K562 (cell line): ENCODE measurements around the gene SPDYE3. TPM values are rescaled to one million over a fixed set of nuclear protein-coding genes. Genes with fewer than 3 reads are reported as not detected.
"Not testable (repeated sequence)": the region's sequence is repeated elsewhere in the genome, so short reads cannot be mapped to it uniquely, and the experiment has no call there.

Experiments
- ATAC-seq: fragments of 200-7000 bp; cut with Tn5 transposase; 3 replicates; pipeline ENCODE4 v1.9.1; 2020; ENCODE audit warnings: moderate library complexity
- BruUV-seq: library from RNA; stranded (reverse); fragments of 400-500 nt; replicated peaks from 2 replicates; lab custom pipeline; 2021; lab: Mats Ljungman, UMichigan
- CTCF ChIA-PET: fragments of 300-600 bp; formaldehyde crosslinking; extraction: SDS; loops from one replicate; lab custom pipeline; 2021; ENCODE audit warnings: low intra/inter-chr PET ratio; lab: Yijun Ruan, JAX
- POLR2A ChIA-PET: fragments of 300-600, 350-650 bp; sonication (Branson Sonifier 250); formaldehyde crosslinking; extraction: SDS; loops from one replicate; lab custom pipeline; 2021; ENCODE audit warnings: antibody characterized with exemption, inconsistent platforms; lab: Yijun Ruan, JAX
- DNase-seq, 4 experiments: peaks; one replicate each; pipeline versions ENCODE4 v3.0.0 to v3.0.0-alpha.2; 2011 to 2018; ENCODE audit warnings: low spot score in 3 of 4, mixed read lengths in 3 of 4; ENCODE audit errors: extremely low read depth in 1 of 4
- FAIRE-seq: peaks from 2 replicates; lab custom pipeline; 2011; peaks lifted over from hg19 to GRCh38; lab: Jason Lieb, UNC
- H2AFZ ChIP-seq: 2 replicates; pipeline ENCODE4 v1.6.0; 2011; ENCODE audit warnings: low read depth, low read length, control low read depth, inconsistent platforms
- H3K27ac ChIP-seq: fragments of 200-600 bp; 3 replicates; pipeline ENCODE4 v1.8.0; 2011; ENCODE audit warnings: low read depth, mild to moderate bottlenecking, control low read depth, inconsistent platforms, low read length, moderate library complexity, mixed read lengths; ENCODE audit errors: extremely low read depth
- H3K27me3 ChIP-seq, 2 experiments: fragments of 300-600 bp in 1 of 2; 2 replicates in 1 of 2; 3 replicates in 1 of 2; pipeline versions ENCODE4 v1.6.0 to v1.8.0; 2011; ENCODE audit warnings: inconsistent platforms in 2 of 2, low read length in 2 of 2, mild to moderate bottlenecking in 1 of 2, mixed read lengths in 1 of 2, moderate library complexity in 1 of 2; ENCODE audit not compliant: control insufficient read depth in 2 of 2, insufficient read depth in 2 of 2
- H3K36me3 ChIP-seq: fragments of 300-600 bp; 3 replicates; pipeline ENCODE4 v1.8.0; 2011; ENCODE audit warnings: mild to moderate bottlenecking, low read length, inconsistent platforms; ENCODE audit not compliant: control insufficient read depth, insufficient read depth
- H3K4me1 ChIP-seq, 2 experiments: fragments of 200-600 bp in 1 of 2; replicated peaks in 1 of 2; 2 replicates in 1 of 2; 3 replicates in 1 of 2; pipeline versions ENCODE4 v1.5.1 to v1.8.0; 2011; ENCODE audit warnings: inconsistent platforms in 2 of 2, low read length in 2 of 2, mild to moderate bottlenecking in 1 of 2, mixed read lengths in 1 of 2, moderate library complexity in 1 of 2; ENCODE audit not compliant: control insufficient read depth in 2 of 2, insufficient read depth in 2 of 2
- H3K4me2 ChIP-seq: 2 replicates; pipeline ENCODE4 v1.6.1; 2011; ENCODE audit warnings: low read length, control low read depth, inconsistent platforms, mixed read lengths; ENCODE audit not compliant: insufficient read depth
- H3K4me3 ChIP-seq: fragments of 200-600 bp; sonication (generic), shearing (Covaris generic); 2 replicates; pipeline ENCODE4 v1.5.1; 2016; ENCODE audit warnings: control low read depth, inconsistent platforms
- H3K79me2 ChIP-seq: fragments of 200-600 bp; 3 replicates; pipeline ENCODE4 v1.8.0; 2011; ENCODE audit warnings: low read length, inconsistent platforms; ENCODE audit not compliant: control insufficient read depth, insufficient read depth
- H3K9ac ChIP-seq, 2 experiments: 2 replicates each; pipeline versions ENCODE4 v1.6.0 to v1.6.1; 2011; ENCODE audit warnings: low read depth in 2 of 2, low read length in 2 of 2, control low read depth in 1 of 2, inconsistent platforms in 1 of 2, mild to moderate bottlenecking in 1 of 2, mixed read lengths in 1 of 2; ENCODE audit not compliant: insufficient read depth in 1 of 2
- H3K9me1 ChIP-seq: one replicate; pipeline ENCODE4 v1.6.0; 2011; ENCODE audit warnings: inconsistent platforms, mild to moderate bottlenecking, low read length, moderate library complexity; ENCODE audit not compliant: control insufficient read depth, insufficient read depth
- H3K9me3 ChIP-seq: replicated peaks from 2 replicates; pipeline ENCODE4 v1.5.1; 2011; ENCODE audit warnings: low read depth, low read length, inconsistent platforms; ENCODE audit not compliant: control insufficient read depth, insufficient read depth
- H4K20me1 ChIP-seq: replicated peaks from 2 replicates; pipeline ENCODE4 v1.6.1; 2011; ENCODE audit warnings: low read length, inconsistent platforms, mixed read lengths; ENCODE audit not compliant: control insufficient read depth, insufficient read depth
- BCOR ChIP-seq: fragments of 450-650 bp; IDR thresholded peaks from 2 replicates; pipeline ENCODE4 v1.6.1; 2016
- CBX1 ChIP-seq: sonication (generic); IDR thresholded peaks from 2 replicates; pipeline ENCODE4 v1.6.1; 2016; ENCODE audit warnings: antibody characterized with exemption, low read depth, mild to moderate bottlenecking
- SMAD3 ChIP-seq: fragments of 450-650 bp; formaldehyde crosslinking; conservative IDR thresholded peaks from 2 replicates; pipeline ENCODE4 v1.4.0; 2020; ENCODE audit warnings: mild to moderate bottlenecking
- ZNF695 ChIP-seq: fragments of 450-650 bp; formaldehyde crosslinking; IDR thresholded peaks from 2 replicates; pipeline ENCODE4 v1.4.0; 2020; ENCODE audit warnings: mild to moderate bottlenecking, moderate library complexity
- WGBS: fragments of 100-300 bp; shearing (Covaris generic); methylation state at CpG from one replicate; pipeline ENCODE4 v1.1.6; 2016; ENCODE audit warnings: low coverage, mixed read lengths; ENCODE audit not compliant: insufficient coverage; ENCODE audit errors: missing lambda C conversion rate; 5-methylcytosine and 5-hydroxymethylcytosine counted together
- in situ Hi-C: fragments of 300-500 bp; cut with MboI; formaldehyde crosslinking; loops from 4 replicates; pipeline ENCODE4 v1.15.0; 2018; ENCODE audit warnings: inconsistent platforms, mixed read lengths
- intact Hi-C: fragments of 100-400 bp; cut with micrococcal nuclease; formaldehyde crosslinking; loops from 2 replicates; pipeline ENCODE4 v1.14.2; 2022
- polyA plus RNA-seq, 8 experiments: library from polyadenylated mRNA; depleted of rRNA in 4 of 8; stranded (reverse) in 5 of 8; unstranded in 3 of 8; fragments of >200 nt; fragmentation: Nextera tagmentation in 2 of 8; fragmentation: Illumina TruSeq in 1 of 8; extraction: Ambion mirVana in 2 of 8; extraction: Trizol in 1 of 8; gene quantifications; 2 replicates each; pipeline versions ENCODE4 v1.2.1 to v1.2.3, GENCODE V29; 2011 to 2014; ENCODE audit warnings: inconsistent platforms in 1 of 8, missing spikeins in 1 of 8
- total RNA-seq, 7 experiments: library from RNA; depleted of rRNA in 6 of 7; stranded (reverse); fragments of >200 nt in 6 of 7; fragmentation: Illumina TruSeq in 2 of 7; extraction: Trizol in 2 of 7; gene quantifications; 2 replicates each; pipeline versions ENCODE4 v1.2.1 to v1.2.3, GENCODE V29; 2011 to 2021; ENCODE audit warnings: low replicate concordance in 1 of 7
- TF ChIP-seq, protein P1 (sequence below): fragments of 450-650 bp; IDR thresholded peaks from 2 replicates; pipeline ENCODE4 v1.6.1; 2017; ENCODE audit warnings: mild to moderate bottlenecking, moderate library complexity
- TF ChIP-seq, protein P2 (sequence below): sonication (generic); formaldehyde crosslinking; IDR thresholded peaks from 2 replicates; pipeline ENCODE4 v1.8.0; 2022; ENCODE audit warnings: missing genetic modification reagents, mild to moderate bottlenecking, moderate library complexity, borderline replicate concordance

The SPDYE3 gene
- total and polyA plus RNA-seq, 9 of the 15 experiments (the other 6 are each of a cell fraction or from before 2014, with no cell fraction given) = 0.04 to 3.3 (median 1.2) TPM; not detected in 6

DNA sequence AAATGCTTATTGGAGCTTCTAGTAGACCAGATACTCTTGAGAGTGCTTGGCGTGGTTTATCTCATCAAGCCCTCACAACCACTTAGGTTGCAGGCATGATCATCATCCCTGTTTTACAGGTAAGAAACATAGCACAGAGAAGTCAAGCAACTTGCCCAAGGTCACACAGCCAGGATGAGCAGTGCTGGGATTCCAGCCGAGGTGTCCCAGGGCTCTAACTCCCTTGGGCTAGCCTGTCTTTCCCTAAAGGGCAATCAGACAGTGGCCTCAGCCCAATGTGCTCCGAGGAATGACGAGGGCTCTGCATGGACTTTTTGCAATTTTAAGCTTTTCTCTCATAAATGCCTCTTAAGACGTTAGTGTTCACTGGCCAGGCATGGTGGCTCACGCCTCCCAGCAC, 39.9 kb upstream of the SPDYE3 start (continued):
- TF ChIP-seq, protein P1, sequence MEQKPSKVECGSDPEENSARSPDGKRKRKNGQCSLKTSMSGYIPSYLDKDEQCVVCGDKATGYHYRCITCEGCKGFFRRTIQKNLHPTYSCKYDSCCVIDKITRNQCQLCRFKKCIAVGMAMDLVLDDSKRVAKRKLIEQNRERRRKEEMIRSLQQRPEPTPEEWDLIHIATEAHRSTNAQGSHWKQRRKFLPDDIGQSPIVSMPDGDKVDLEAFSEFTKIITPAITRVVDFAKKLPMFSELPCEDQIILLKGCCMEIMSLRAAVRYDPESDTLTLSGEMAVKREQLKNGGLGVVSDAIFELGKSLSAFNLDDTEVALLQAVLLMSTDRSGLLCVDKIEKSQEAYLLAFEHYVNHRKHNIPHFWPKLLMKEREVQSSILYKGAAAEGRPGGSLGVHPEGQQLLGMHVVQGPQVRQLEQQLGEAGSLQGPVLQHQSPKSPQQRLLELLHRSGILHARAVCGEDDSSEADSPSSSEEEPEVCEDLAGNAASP = no peak
- TF ChIP-seq BCOR (peak; percentile 89), SMAD3 (CRISPR knock-in tag) (no peak), ZNF695 (CRISPR knock-in tag) (no peak), CBX1 (0 out of 2 replicates have a peak, but pooled peaks have one; percentile 64)
- TF ChIP-seq, protein P2, sequence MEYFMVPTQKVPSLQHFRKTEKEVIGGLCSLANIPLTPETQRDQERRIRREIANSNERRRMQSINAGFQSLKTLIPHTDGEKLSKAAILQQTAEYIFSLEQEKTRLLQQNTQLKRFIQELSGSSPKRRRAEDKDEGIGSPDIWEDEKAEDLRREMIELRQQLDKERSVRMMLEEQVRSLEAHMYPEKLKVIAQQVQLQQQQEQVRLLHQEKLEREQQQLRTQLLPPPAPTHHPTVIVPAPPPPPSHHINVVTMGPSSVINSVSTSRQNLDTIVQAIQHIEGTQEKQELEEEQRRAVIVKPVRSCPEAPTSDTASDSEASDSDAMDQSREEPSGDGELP (CRISPR knock-in tag) = no peak

DNA sequence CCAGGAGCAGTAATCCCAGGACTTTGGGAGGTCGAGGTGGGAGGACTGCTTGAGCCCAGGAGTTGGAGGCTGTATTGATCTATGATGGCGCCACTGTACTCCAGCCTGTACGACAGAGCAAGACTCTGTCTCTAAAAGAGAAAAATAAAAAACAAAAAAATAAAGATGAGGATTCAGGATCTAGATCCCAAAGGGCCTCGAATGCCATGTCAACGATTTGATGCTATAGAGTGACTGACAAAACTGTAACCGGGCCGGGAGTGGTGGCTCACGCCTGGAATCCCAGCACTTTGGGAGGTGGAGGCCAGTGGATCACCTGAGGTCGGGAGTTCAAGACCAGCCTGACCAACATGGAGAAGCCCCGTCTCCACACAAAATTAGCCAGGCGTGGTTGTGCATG, 38.6 kb upstream of the SPDYE3 start:
- ATAC-seq, H2AFZ ChIP-seq, BruUV-seq, H3K4me3 ChIP-seq, CTCF ChIA-PET, H3K27me3 ChIP-seq, FAIRE-seq, H3K4me2 ChIP-seq, DNase-seq, H3K27ac ChIP-seq, H4K20me1 ChIP-seq, intact Hi-C loops, POLR2A ChIA-PET, H3K79me2 ChIP-seq, H3K9me3 ChIP-seq, H3K36me3 ChIP-seq, in situ Hi-C loops, H3K9me1 ChIP-seq: not testable (repeated sequence)
- H3K4me1 ChIP-seq = peaks cover 21 to 37% of the 10 kb centered on the region in 2 experiments
- H3K9ac ChIP-seq = peak overlapping the region in 1 of 2 experiments; percentile 33; a peak in 1 of 4 replicates
- 80% methylated on average over 10 of the region's 11 CpGs for WGBS
